ENCODE results near the gene MOB4.
"Not testable (repeated sequence)": the region's sequence is repeated elsewhere in the genome, so short reads cannot be mapped to it uniquely, and the experiment has no call there.

The MOB4 gene

GRCh38 chr2:197514754-197515153 lies 1.1 kb upstream of the MOB4 start:
- DNase-seq (ENCODE audit: low read depth in 3 of 3) = no peak

- DNase-seq (ENCODE audit: low read depth in 3 of 3) = peak in 1 of 3 experiments; percentile 1
Observed at GRCh38 chr2:197515315-197515738, 539 bp upstream of the MOB4 start.

DNA sequence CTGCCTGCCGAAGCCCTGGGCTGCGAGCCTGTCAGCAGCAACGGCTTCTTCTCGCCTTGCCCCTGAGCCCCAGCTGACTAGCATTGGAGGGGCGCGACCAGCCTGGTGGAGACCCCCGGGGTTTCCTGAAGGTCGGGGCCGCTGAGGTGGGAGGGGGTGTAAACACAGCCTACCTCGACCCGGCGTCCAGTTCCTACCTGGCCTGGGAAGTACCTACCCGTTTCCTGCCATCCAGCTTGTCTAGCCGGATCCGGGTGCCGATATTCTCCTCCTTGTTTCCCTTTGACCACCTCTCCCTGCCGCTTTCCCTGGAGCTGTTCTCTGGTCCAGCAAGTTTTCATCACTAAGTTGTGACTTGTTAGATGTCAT lies 511 bp downstream of the MOB4 start:
- peak in 1 of 3 experiments; percentile 5 for DNase-seq (ENCODE audit: low read depth in 3 of 3)

DNA sequence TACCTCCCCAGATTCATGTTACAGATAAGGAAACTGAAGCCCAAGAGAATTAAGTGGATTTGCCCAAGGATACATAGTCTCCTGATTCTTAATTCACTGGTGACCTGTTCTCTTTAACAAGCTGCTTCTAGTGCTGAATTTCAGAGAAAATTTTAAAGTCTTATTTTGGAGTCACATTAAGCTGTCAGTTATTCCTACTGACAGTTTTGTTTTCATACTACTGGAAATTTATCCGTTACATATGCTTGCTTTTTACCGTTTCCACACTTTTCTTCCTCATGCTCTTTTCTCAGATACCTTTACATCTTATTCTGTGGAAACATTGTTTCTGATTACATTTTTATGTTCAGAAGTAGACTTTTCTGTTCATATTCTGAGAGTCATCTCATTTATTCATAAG lies 1.3 kb downstream of the MOB4 start:
- no peak for DNase-seq (ENCODE audit: low read depth in 3 of 3)

DNA sequence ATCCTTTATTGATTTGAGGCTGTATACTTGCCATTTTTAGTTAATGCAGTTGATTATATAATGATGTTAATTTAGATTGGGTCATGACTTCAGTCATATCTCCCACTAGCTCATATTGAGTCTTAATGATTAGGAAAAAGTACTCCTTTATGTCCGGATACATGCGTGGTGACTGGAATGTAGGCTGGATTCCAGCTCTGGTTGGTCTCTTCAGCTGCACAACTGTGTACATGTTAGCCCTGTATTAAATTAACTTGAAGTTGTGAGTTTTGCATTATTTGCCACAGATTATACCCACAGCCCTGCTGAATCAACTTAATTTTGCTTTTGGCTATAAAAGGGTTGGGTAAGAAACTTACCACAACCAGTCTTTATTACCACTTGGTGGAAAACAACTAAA lies 22.5 kb downstream of the MOB4 start:
- no peak for DNase-seq (ENCODE audit: low read depth in 3 of 3)

GRCh38 chr2:197539734-197540133 lies 23.9 kb downstream of the MOB4 start:
- no peak for DNase-seq (ENCODE audit: low read depth in 3 of 3)

DNA sequence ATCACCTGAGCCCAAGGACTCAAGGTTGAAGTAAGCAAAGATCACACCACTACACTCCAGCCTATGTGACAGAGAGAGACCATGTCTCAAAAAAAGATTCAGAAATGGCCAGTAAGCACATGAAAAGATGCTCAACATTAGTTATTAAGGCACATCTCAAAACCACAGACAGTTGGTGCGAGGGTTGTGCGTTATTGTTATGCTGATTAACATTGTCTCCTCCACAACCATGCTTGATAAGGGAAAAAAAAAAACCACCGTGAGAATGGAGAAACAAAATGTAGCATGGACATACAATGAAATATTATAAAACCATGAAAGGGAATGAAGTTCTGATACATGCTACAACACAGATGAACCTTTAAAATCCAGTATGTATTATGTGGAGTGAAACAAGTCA lies 27.3 kb downstream of the MOB4 start:
- DNase-seq (ENCODE audit: low read depth in 3 of 3) = no peak

DNA sequence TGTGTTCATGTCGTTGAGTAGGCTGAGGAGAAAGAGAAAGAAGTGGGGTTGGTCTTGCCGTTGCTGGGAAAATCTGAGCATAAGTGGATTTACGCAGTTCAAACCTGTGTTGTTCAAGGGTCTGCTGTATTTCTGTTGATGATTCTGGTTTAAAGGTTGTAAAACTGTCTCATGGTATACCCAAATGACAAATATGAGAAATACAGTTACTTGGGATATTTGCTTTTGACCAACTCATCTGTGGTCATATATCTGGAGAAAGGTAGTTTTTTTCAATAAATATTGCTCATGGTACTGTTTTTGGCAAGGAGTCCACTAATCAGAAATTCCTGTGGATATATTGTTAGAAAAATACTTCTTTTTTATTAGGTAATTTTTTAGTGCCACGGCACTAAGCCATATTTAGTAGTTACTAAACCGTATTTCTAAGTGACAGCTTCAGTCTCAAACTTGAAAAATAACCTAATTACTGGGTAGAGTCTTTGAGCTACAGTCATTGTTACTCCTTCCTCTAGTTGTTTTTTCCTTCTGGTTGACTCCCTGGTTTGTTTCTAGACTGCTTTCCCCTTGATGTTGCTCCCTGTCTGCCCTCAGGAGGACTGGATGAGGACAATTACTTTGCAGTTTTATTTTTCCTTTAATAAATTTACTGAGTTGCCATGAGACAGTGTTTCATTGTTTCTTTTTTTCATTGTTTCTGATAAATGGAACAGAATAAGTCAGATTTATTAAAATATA lies 31.5 kb downstream of the MOB4 start:
- DNase-seq (ENCODE audit: low read depth in 3 of 3) = no peak

GRCh38 chr2:197548582-197548981 lies 32.7 kb downstream of the MOB4 start:
- no peak for DNase-seq (ENCODE audit: low read depth in 3 of 3)

GRCh38 chr2:197551260-197551659 lies 35.4 kb downstream of the MOB4 start:
- DNase-seq (ENCODE audit: low read depth in 3 of 3) = not testable (repeated sequence)

GRCh38 chr2:197555467-197555866 lies 39.6 kb downstream of the MOB4 start:
- no peak for DNase-seq (ENCODE audit: low read depth in 3 of 3)

GRCh38 chr2:197556456-197556855 lies 40.6 kb downstream of the MOB4 start:
- DNase-seq (ENCODE audit: low read depth in 3 of 3) = no peak

DNA sequence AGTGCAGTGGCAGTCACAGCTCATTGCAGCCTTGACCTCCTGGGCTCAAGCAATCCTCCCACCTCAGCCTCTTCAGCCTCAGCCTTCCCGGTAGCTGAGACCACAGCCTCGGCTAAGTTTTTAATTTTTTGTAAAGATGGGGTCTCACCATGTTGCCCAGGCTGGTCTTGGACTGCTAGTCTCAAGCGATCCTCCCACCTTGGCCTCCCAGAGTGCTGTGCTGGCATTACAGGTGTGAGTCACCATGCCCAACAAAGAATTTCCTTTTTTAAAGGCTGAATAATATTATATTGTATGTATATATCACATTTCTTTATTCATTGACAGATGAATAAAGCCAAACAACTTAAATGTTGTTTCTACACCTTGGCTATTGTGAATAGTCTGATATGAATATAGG lies 42.5 kb downstream of the MOB4 start:
- DNase-seq (ENCODE audit: low read depth in 3 of 3) = no peak

- no peak for DNase-seq (ENCODE audit: low read depth in 3 of 3)
Observed at GRCh38 chr2:197559681-197560080, 43.8 kb downstream of the MOB4 start.

GRCh38 chr2:197560146-197560665 lies 44.3 kb downstream of the MOB4 start:
- DNase-seq (ENCODE audit: low read depth in 3 of 3) = no peak

DNA sequence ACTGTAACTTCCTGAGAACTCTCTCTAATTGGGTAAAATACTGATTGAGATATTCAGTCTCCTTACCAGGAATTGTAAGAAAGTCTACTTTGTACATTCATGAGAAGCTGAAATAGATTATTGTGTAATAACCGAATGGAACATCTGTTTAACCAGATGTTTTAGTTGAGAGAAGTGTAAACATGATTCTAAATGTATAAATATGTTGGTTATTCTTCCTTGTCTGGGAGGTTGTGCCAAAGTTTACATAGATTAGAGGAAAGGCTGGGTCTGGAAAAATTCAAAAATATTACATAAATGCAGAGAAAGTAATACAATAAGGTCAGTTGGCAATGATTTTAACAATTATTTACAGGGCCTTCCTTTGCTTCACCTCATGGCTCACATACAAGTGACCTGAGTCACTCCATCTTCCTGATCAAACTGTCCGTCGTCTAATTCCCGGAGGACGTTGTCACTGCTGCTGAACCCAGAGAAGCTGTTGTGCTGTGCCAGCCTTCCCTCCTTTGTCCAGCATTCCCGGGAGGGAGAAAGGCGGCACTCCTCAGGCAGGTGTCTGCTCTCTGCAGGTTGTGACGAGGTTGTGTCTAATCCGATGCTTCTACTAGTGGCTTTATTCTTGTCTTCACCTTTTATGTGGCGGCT lies 55.9 kb downstream of the MOB4 start:
- no peak for DNase-seq (ENCODE audit: low read depth in 3 of 3)

GRCh38 chr2:197573608-197574007 lies 57.7 kb downstream of the MOB4 start:
- DNase-seq (ENCODE audit: low read depth in 3 of 3) = no peak

- DNase-seq (ENCODE audit: low read depth in 3 of 3) = no peak
Observed at GRCh38 chr2:197575987-197576386, 60.1 kb downstream of the MOB4 start.

- no peak for DNase-seq (ENCODE audit: low read depth in 3 of 3)
Observed at GRCh38 chr2:197576631-197577030, 60.8 kb downstream of the MOB4 start.

- no peak for DNase-seq (ENCODE audit: low read depth in 3 of 3)
Observed at GRCh38 chr2:197577446-197577845, 61.6 kb downstream of the MOB4 start.

DNA sequence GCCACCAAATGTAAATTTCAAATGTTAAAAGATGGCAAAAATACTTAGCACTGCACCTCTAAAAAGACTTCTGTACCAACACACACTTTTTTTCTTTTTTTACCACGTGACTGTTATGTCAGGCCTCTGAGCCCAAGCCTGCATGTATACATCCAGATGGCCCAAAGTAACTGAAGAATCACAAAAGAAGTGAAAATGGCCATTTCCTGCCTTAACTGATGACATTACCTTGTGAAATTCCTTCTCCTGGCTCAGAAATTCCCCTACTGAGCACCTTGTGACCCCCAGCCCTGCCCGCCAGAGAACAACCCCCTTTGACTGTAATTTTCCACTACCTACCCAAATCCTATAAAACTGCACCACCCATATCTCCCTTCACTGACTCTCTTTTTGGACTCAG lies 62.4 kb downstream of the MOB4 start:
- DNase-seq (ENCODE audit: low read depth in 3 of 3) = not testable (repeated sequence)

GRCh38 chr2:197580166-197580565 lies 64.3 kb downstream of the MOB4 start:
- not testable (repeated sequence) for DNase-seq (ENCODE audit: low read depth in 3 of 3)

DNA sequence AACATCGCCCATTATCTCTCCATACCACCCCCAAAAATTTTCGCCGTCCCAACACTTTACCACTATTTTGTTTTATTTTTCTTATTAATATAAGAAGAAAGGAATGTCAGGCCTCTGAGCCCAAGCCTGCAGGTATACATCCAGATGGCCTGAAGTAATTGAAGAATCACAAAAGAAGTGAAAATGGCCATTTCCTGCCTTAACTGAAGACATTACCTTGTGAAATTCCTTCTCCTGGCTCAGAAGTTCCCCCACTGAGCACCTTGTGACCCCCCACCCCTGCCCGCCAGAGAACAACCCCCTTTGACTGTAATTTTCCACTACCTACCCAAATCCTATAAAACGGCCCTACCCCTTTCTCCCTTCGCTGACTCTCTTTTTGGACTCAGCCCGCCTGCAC lies 71.4 kb downstream of the MOB4 start:
- not testable (repeated sequence) for DNase-seq (ENCODE audit: low read depth in 3 of 3)
